ENCODE results near the gene HS2ST1.
A peak's percentile ranks its signal among the peaks of the same experiment; 100 is the strongest.

Gene HS2ST1

DNA sequence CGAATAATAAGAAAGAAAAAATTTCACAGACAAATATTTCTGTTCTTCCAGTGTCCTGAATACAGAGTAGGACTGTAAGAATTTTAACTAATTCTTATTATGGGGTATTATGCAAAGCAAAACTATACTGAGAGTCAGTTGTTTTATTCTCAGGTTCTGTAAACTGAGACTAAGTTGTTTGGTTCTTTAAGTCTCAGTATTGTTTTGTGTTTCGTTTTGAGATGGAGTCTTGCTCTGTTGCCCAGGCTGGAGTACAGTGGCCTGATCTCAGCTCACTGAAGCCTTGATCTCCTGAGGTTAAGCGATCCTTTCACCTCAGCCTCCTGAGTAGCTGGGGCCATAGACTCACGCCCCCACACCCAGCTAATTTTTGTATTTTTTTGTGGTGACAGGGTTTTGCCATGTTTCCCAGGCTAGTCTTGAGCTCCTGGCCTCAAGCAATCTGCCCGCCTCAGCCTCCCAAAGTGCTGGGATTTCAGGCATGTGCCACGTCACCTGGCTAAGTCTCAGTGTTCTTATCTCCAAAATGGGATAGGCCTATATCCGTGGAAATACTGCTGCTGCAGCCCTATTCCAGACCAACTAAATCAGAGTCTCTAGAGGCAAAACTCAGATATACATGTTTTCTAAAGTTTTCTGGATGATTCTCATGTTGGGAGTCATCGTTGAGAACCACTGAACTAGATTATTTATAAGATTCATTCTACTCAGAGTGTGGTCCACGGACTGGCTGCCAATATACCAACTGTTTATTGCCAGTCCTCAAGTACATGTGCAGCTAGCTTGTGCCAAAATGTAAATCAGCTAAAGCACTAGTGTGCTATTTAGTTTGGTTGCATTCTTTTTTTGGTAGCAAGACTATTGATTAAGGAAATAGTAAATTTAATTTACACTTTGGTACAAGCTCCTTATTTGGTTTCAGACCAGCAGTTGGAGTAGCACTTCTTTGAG, 116.6 kb downstream of the HS2ST1 start:
- TF ChIP-seq, protein P1, sequence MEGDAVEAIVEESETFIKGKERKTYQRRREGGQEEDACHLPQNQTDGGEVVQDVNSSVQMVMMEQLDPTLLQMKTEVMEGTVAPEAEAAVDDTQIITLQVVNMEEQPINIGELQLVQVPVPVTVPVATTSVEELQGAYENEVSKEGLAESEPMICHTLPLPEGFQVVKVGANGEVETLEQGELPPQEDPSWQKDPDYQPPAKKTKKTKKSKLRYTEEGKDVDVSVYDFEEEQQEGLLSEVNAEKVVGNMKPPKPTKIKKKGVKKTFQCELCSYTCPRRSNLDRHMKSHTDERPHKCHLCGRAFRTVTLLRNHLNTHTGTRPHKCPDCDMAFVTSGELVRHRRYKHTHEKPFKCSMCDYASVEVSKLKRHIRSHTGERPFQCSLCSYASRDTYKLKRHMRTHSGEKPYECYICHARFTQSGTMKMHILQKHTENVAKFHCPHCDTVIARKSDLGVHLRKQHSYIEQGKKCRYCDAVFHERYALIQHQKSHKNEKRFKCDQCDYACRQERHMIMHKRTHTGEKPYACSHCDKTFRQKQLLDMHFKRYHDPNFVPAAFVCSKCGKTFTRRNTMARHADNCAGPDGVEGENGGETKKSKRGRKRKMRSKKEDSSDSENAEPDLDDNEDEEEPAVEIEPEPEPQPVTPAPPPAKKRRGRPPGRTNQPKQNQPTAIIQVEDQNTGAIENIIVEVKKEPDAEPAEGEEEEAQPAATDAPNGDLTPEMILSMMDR (conservative IDR thresholded peaks at IDR 0.05; ENCODE audit: low read depth, low read length), result no peak
- no peak for DNase-seq (ENCODE audit: low read depth)
- H3K4me3 ChIP-seq (ENCODE audit: low read depth, low read length), result no peak overlapping the region

DNA sequence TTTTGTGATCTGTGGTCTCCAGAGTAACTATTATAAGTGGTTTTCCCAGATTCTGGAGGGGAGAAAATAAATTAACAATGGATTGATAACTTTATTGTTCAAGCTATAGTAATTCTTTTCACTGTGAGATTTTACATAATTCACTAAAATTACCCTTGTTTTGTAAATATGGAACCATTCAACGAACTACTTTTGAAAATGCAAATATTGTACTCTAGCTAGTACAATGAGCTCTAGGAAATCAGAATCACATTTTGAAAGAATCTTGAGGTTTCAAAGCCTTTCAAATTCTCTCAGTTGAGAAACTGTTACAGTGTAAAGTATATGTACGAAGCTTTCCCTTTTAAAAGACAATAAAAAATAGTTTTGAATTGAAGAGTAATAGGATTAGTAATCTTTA, 119.9 kb downstream of the HS2ST1 start:
- no peak for DNase-seq (ENCODE audit: low read depth)
- H3K4me3 ChIP-seq (ENCODE audit: low read depth, low read length), result no peak overlapping the region
- TF ChIP-seq, protein P1 (conservative IDR thresholded peaks at IDR 0.05; ENCODE audit: low read depth, low read length), result no peak

DNA sequence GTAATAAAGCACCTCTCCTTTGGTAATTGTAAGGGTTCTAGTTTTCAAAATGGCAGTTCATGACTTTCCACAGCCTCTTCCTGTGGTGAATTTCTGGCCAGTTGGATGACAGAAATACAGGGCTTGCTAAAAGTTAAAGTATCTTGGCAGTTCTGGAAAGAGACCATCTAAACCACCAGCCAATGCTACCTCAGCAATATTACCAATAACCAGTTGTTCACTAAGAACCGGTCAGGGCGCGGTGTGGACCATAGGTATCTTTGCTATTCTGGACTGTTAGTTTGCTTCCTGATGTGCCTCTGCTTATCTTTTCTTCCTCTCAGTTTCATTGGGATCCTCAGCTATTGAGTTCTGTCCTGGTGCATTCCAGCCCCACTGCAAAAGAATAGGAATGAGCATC, 124.7 kb downstream of the HS2ST1 start:
- TF ChIP-seq, protein P1 (conservative IDR thresholded peaks at IDR 0.05; ENCODE audit: low read depth, low read length), result no peak
- DNase-seq (ENCODE audit: low read depth), result no peak
- no peak overlapping the region for H3K4me3 ChIP-seq (ENCODE audit: low read depth, low read length)

DNA sequence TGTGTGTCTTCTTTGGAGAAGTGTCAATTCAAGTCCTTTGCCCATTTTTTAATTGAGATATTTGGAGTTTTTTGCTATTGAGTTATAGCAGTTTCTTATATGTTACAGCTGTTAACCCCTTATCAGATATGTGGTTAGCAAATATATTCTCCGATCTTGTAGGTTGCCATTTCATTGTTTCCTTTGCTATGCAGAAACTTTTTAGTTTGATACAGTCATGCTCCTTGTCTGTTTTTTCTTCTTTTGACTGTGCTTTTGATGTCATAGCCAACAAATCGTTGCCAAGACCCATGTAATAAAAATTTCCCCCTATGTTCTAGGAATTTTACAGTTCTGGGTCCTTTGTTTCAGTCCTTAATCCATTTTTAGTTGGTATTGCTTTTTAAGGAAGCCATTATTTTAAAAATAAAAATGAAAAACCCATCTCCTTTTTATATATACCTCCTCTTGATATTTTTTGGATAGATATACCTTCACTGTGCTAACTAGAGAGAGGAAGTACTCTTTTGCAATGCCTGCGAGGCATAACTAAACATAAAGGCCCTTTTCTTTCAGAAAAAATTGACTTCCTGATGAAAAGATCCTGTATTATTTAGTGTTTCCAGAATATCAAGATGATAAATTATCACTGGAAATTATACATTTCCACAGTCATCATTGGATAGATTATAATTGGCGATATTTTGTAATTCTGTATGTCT, 127.8 kb downstream of the HS2ST1 start:
- no peak overlapping the region for H3K4me3 ChIP-seq (ENCODE audit: low read depth, low read length)
- no peak for DNase-seq (ENCODE audit: low read depth)
- TF ChIP-seq, protein P1 (conservative IDR thresholded peaks at IDR 0.05; ENCODE audit: low read depth, low read length), result no peak

DNA sequence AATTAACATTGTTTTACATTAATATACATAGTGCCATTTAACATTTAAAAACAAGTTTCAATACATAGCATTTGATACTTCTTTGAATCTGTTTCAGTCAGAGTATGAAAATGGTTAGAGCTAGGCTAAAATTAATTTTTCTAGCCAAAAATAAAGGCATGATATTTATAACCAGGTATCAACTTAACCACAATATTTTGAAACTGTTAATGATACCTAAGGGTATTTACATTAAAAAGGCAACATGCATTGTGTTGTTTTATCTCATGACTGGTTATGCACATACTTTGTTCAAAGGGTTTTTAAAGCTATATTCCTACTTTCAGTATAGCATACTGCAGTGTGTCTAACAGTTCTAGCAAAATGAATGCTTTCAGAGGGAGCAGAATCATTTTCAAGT, 130.0 kb downstream of the HS2ST1 start:
- no peak overlapping the region for H3K4me3 ChIP-seq (ENCODE audit: low read depth, low read length)
- DNase-seq (ENCODE audit: low read depth), result no peak
- TF ChIP-seq, protein P1 (conservative IDR thresholded peaks at IDR 0.05; ENCODE audit: low read depth, low read length), result no peak

DNA sequence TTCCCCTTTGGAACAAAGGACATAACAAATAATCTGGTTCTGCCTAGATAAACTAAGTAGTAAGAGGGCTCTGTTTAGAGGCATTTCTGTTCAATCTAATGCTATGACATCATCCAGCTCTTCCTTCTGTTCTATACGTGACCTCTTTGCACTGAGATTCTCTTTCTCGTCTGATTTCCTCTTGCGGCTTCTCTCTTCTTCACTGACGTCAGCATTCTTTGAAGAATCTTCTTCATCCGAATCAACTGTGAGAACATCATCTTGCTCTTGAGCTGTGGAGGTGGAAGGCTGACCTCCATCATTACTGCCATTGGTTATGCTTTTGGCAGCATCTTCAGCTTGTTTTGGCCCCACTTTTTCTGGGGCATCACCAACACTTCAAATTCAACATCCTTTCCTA, 130.4 kb downstream of the HS2ST1 start:
- no peak overlapping the region for H3K4me3 ChIP-seq (ENCODE audit: low read depth, low read length)
- TF ChIP-seq, protein P1 (conservative IDR thresholded peaks at IDR 0.05; ENCODE audit: low read depth, low read length), result no peak
- peak; percentile 3 for DNase-seq (ENCODE audit: low read depth)
